ENCODE results near the gene SF3B6.

DNA sequence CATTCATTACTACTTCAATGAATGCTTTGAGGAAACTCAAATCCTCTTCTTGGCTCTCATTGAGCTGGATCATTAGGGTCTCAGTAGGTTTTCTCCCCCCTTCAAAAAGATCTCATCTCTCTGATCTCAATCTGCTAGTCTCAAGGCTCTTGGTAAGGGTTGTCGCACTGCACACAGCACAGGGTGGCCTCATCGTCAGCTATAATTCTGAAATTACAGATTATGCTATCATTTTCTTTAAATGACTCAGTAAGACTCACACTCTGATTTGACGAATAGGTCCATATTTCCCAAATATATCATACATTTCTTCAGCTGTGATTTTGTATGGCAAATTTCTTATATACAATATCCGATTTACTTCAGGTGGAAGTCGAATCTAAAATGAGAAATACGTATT lies 2.3 kb downstream of the SF3B6 start:
- TF ChIP-seq POLR2AphosphoS5 (IDR thresholded peaks at IDR 0.05; ENCODE audit: low read depth) = no peak
- TF ChIP-seq, protein P1, sequence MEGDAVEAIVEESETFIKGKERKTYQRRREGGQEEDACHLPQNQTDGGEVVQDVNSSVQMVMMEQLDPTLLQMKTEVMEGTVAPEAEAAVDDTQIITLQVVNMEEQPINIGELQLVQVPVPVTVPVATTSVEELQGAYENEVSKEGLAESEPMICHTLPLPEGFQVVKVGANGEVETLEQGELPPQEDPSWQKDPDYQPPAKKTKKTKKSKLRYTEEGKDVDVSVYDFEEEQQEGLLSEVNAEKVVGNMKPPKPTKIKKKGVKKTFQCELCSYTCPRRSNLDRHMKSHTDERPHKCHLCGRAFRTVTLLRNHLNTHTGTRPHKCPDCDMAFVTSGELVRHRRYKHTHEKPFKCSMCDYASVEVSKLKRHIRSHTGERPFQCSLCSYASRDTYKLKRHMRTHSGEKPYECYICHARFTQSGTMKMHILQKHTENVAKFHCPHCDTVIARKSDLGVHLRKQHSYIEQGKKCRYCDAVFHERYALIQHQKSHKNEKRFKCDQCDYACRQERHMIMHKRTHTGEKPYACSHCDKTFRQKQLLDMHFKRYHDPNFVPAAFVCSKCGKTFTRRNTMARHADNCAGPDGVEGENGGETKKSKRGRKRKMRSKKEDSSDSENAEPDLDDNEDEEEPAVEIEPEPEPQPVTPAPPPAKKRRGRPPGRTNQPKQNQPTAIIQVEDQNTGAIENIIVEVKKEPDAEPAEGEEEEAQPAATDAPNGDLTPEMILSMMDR (conservative IDR thresholded peaks at IDR 0.05; ENCODE audit: low read depth in 2 of 2) = no peak
- TF ChIP-seq, protein P2, sequence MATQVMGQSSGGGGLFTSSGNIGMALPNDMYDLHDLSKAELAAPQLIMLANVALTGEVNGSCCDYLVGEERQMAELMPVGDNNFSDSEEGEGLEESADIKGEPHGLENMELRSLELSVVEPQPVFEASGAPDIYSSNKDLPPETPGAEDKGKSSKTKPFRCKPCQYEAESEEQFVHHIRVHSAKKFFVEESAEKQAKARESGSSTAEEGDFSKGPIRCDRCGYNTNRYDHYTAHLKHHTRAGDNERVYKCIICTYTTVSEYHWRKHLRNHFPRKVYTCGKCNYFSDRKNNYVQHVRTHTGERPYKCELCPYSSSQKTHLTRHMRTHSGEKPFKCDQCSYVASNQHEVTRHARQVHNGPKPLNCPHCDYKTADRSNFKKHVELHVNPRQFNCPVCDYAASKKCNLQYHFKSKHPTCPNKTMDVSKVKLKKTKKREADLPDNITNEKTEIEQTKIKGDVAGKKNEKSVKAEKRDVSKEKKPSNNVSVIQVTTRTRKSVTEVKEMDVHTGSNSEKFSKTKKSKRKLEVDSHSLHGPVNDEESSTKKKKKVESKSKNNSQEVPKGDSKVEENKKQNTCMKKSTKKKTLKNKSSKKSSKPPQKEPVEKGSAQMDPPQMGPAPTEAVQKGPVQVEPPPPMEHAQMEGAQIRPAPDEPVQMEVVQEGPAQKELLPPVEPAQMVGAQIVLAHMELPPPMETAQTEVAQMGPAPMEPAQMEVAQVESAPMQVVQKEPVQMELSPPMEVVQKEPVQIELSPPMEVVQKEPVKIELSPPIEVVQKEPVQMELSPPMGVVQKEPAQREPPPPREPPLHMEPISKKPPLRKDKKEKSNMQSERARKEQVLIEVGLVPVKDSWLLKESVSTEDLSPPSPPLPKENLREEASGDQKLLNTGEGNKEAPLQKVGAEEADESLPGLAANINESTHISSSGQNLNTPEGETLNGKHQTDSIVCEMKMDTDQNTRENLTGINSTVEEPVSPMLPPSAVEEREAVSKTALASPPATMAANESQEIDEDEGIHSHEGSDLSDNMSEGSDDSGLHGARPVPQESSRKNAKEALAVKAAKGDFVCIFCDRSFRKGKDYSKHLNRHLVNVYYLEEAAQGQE (IDR thresholded peaks at IDR 0.05; ENCODE audit: unreplicated experiment) = no peak
- no peak for TF ChIP-seq NANOG (IDR thresholded peaks at IDR 0.05; ENCODE audit: borderline replicate concordance)
- TF ChIP-seq EZH2 (IDR thresholded peaks at IDR 0.05; ENCODE audit: low read depth, unreplicated experiment) = no peak
- TF ChIP-seq CREB1 (CRISPR knock-in tag; IDR thresholded peaks at IDR 0.05; ENCODE audit: low read depth) = no peak
- no peak for TF ChIP-seq ZNF331 (CRISPR knock-in tag; IDR thresholded peaks at IDR 0.05; ENCODE audit: low read depth)
- no peak for TF ChIP-seq EZH2phosphoT487 (IDR thresholded peaks at IDR 0.05; ENCODE audit: unreplicated experiment)
- TF ChIP-seq, protein P3, sequence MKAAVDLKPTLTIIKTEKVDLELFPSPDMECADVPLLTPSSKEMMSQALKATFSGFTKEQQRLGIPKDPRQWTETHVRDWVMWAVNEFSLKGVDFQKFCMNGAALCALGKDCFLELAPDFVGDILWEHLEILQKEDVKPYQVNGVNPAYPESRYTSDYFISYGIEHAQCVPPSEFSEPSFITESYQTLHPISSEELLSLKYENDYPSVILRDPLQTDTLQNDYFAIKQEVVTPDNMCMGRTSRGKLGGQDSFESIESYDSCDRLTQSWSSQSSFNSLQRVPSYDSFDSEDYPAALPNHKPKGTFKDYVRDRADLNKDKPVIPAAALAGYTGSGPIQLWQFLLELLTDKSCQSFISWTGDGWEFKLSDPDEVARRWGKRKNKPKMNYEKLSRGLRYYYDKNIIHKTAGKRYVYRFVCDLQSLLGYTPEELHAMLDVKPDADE (IDR thresholded peaks at IDR 0.05) = no peak
- no peak for TF ChIP-seq JUNB (IDR thresholded peaks at IDR 0.05; ENCODE audit: unreplicated experiment)
